ENCODE results near the gene NTM. TPM values are rescaled to one million over a fixed set of nuclear protein-coding genes. Genes with fewer than 3 reads are reported as not detected.

NTM gene
- total and polyA plus RNA-seq, 2 donors (not counting 3 experiments of a cell fraction or from before 2014, with no cell fraction given), result 1.00 to 1.1 TPM

DNA sequence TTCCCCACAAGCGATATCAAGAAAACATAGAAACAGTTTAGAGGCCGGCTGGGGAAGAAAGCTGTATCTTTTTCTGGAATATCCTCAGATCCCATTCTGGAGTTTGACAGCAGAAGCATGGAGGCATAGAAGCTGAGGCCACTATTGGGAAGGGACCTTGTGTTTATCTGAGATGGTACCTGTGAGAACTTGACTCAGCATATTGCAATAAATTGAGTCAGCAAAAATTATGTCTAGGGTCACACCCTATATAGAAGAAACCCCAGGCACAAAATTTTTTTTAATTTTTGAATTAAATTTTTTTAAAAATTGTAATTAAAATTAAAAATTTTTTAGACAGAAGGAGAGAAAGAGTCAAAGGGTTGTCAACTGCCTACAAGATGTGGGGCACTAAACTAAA, 178.7 kb downstream of the NTM start:
- POLR2A ChIA-PET, result no interaction called here
- Histone ChIP-seq H3K79me2 (ENCODE audit: control insufficient read depth, insufficient read depth, low read length) (no peaks in the 10 kb centered on the region), H4K20me1 (replicated peaks; ENCODE audit: control insufficient read depth, extremely low read depth, insufficient read depth, low read length) (no peaks in the 10 kb centered on the region), H3K4me2 (ENCODE audit: insufficient read depth, low read length) (no peak overlapping the region), H3K4me1 (ENCODE audit: control insufficient read depth, extremely low read depth, insufficient read depth, low read length) (no peaks in the 10 kb centered on the region), H3K9me1 (replicated peaks; ENCODE audit: control insufficient read depth, extremely low read depth, insufficient read depth, low read length) (no peaks in the 10 kb centered on the region), H3K9ac (replicated peaks; ENCODE audit: extremely low read depth, insufficient read depth, low read length) (no peak overlapping the region), H3K27ac (ENCODE audit: insufficient read depth, low read depth, low read length) (no peak overlapping the region), H3K36me3 (ENCODE audit: control insufficient read depth in 2 of 2, extremely low read depth in 1 of 2, insufficient read depth in 2 of 2, low read length in 2 of 2) (no peaks in the 10 kb centered on the region), H3K4me3 (replicated peaks in 1 of 3; ENCODE audit: insufficient read depth in 1 of 3, low read depth in 1 of 3, low read length in 3 of 3) (no peak overlapping the region), H3K9me3 (replicated peaks; ENCODE audit: control insufficient read depth, insufficient read depth, low read length) (no peaks in the 10 kb centered on the region), H3K27me3 (ENCODE audit: control insufficient read depth in 2 of 2, insufficient read depth in 2 of 2, low read length in 2 of 2) (no peaks in the 10 kb centered on the region), H2AFZ (ENCODE audit: low read depth, low read length) (no peak overlapping the region)
- dilution Hi-C loops (cut with MboI; ENCODE audit: extremely low pct_ligation_motif_present, low sequenced_read_pairs), result no loop called here
- no TSS peak for BruUV-seq (replicated peaks)
- CTCF ChIA-PET, result interaction anchor here (1.8 kb wide), 1 partner anchor 10 kb away, joined by 4 read pairs; no protein-coding TSS in a partner anchor
- TF ChIP-seq POLR2AphosphoS5 (IDR thresholded peaks at IDR 0.05; ENCODE audit: insufficient read depth, low read depth, low read length) (no peak), FOS (IDR thresholded peaks at IDR 0.05; ENCODE audit: borderline replicate concordance, insufficient read depth, low read length) (no peak), POLR2A (IDR thresholded peaks at IDR 0.05; ENCODE audit: low read depth, low read length) (no peak), JUN (IDR thresholded peaks at IDR 0.05; ENCODE audit: borderline replicate concordance, insufficient read depth, insufficient read length, low read depth) (no peak), MYC (IDR thresholded peaks at IDR 0.05; ENCODE audit: low read depth, low read length) (no peak), GATA2 (IDR thresholded peaks at IDR 0.05; ENCODE audit: insufficient read depth, insufficient read length, low read depth, low read length) (no peak), EZH2 (IDR thresholded peaks at IDR 0.05; ENCODE audit: borderline replicate concordance, low read depth, low read length, severe bottlenecking) (no peak)
- TF ChIP-seq, protein P1, sequence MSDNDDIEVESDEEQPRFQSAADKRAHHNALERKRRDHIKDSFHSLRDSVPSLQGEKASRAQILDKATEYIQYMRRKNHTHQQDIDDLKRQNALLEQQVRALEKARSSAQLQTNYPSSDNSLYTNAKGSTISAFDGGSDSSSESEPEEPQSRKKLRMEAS (IDR thresholded peaks at IDR 0.05; ENCODE audit: insufficient read depth, insufficient read length), result no peak
- TF ChIP-seq, protein P2, sequence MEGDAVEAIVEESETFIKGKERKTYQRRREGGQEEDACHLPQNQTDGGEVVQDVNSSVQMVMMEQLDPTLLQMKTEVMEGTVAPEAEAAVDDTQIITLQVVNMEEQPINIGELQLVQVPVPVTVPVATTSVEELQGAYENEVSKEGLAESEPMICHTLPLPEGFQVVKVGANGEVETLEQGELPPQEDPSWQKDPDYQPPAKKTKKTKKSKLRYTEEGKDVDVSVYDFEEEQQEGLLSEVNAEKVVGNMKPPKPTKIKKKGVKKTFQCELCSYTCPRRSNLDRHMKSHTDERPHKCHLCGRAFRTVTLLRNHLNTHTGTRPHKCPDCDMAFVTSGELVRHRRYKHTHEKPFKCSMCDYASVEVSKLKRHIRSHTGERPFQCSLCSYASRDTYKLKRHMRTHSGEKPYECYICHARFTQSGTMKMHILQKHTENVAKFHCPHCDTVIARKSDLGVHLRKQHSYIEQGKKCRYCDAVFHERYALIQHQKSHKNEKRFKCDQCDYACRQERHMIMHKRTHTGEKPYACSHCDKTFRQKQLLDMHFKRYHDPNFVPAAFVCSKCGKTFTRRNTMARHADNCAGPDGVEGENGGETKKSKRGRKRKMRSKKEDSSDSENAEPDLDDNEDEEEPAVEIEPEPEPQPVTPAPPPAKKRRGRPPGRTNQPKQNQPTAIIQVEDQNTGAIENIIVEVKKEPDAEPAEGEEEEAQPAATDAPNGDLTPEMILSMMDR (IDR thresholded peaks at IDR 0.05; ENCODE audit: extremely low read depth in 1 of 2, insufficient read depth in 1 of 2, low read depth in 1 of 2, low read length in 2 of 2), result no peak
- intact Hi-C loops (cut with micrococcal nuclease), result no loop called here
- FAIRE-seq, result no peak
- no peak for DNase-seq (ENCODE audit: low read depth, low spot score)

Measured in endothelial cell of umbilical vein (primary cell).